Heart left ventricle (tissue), 13 donors: ENCODE results near the gene TYR.
"Not testable (repeated sequence)": the region's sequence is repeated elsewhere in the genome, so short reads cannot be mapped to it uniquely, and the experiment has no call there.

Experiments
- CTCF ChIP-seq, 12 donors: fragments of 200-600 bp; sonication (generic) in 4 of 12; IDR thresholded peaks; one replicate each; pipeline versions ENCODE4 v1.5.0 to v1.8.0; 2018 to 2022; ENCODE audit warnings: antibody characterized with exemption in 12 of 12, mild to moderate bottlenecking in 5 of 12
- POLR2A ChIP-seq, 2 donors: fragments of 450-650 bp; IDR thresholded peaks; one replicate each; pipeline ENCODE4 v1.6.1; 2017; ENCODE audit warnings: antibody characterized with exemption in 2 of 2, mild to moderate bottlenecking in 2 of 2, moderate library complexity in 2 of 2
- donor health status: ischemic (EF 13 %, LVEDD 7.1; RV severe dilation, severe dysfunction).
- donor health status: DM: no; HTN: yes; CAD: no.
- donor health status: DM: no; HTN: no; CAD: no.
- donor health status: ischemic (EF 25% LVEDD 6.9; RV normal size, moderate dysfunction).
- donor health status: ischemic (EF 25% LVEDD 5.7; RV mildly dilated, moderate dysfunction).
- donor health status: ischemic (EF 35%, LVEDD 5.7; RV mildly dilated, moderate dysfunction).
- donor health status: nonischemic (EF 11% LVEDD 7.7; RV severe dilation, severe dysfunction).
- donor health status: DM: yes; HTN: yes; CAD: no.
- donor health status: PGD.
- donor health status: ischemic (EF 29% LVEDD 5.4; RV normal size, mild dysfunction).
- donor health status: nonischemic (EF 23%, LVEDD 6.1; RV moderate dilation, normal function).

- not testable (repeated sequence) for TF ChIP-seq CTCF, POLR2A (IDR thresholded peaks at IDR 0.05)
Measured at GRCh38 chr11:89286601-89287000, 108.9 kb downstream of the TYR start.
